Measurements from ENCODE around the gene FMN1. TPM values are rescaled to one million over a fixed set of nuclear protein-coding genes. Genes with fewer than 3 reads are reported as not detected.

The FMN1 gene
- polyA plus RNA-seq, 1 experiment = 3.7 TPM

DNA sequence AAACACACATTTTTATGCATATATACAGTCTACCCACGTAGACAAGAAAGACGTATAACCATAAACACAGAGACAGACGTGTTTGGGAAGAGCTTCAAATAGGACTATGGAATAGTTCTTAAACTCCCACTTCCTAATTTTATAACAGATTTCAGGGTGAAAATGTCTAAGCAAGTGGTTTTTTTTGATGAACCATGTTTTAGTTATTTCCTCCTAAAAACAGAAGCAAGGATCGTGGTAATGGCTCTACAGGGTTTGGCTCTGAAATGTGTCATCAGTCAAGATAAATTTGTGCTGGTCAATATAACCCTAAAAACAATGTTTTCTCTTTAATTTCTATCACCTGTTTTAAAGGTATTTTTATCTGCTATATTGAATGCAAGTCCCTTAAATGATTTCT, 58.2 kb downstream of the FMN1 start:
- Histone ChIP-seq H3K27ac (ENCODE audit: low read depth, low read length) (no peak overlapping the region), H3K9me3 (ENCODE audit: control insufficient read depth, insufficient read depth, low read length) (no peaks in the 10 kb centered on the region), H3K27me3 (ENCODE audit: control insufficient read depth, insufficient read depth, low read length) (no peaks in the 10 kb centered on the region), H3K4me3 (ENCODE audit: low read depth, low read length) (no peak overlapping the region)
- TF ChIP-seq, protein P1, sequence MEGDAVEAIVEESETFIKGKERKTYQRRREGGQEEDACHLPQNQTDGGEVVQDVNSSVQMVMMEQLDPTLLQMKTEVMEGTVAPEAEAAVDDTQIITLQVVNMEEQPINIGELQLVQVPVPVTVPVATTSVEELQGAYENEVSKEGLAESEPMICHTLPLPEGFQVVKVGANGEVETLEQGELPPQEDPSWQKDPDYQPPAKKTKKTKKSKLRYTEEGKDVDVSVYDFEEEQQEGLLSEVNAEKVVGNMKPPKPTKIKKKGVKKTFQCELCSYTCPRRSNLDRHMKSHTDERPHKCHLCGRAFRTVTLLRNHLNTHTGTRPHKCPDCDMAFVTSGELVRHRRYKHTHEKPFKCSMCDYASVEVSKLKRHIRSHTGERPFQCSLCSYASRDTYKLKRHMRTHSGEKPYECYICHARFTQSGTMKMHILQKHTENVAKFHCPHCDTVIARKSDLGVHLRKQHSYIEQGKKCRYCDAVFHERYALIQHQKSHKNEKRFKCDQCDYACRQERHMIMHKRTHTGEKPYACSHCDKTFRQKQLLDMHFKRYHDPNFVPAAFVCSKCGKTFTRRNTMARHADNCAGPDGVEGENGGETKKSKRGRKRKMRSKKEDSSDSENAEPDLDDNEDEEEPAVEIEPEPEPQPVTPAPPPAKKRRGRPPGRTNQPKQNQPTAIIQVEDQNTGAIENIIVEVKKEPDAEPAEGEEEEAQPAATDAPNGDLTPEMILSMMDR (IDR thresholded peaks at IDR 0.05; ENCODE audit: low read depth, low read length) = no peak
- DNase-seq (ENCODE audit: low read depth, low spot score) = no peak
- ChIA-PET POLR2A (no interaction called here), CTCF (interaction anchor here (1.0 to 8.4 kb wide), 2 partner anchors 49 to 115 kb away, joined by 3 to 290 read pairs; no protein-coding TSS in a partner anchor)

DNA sequence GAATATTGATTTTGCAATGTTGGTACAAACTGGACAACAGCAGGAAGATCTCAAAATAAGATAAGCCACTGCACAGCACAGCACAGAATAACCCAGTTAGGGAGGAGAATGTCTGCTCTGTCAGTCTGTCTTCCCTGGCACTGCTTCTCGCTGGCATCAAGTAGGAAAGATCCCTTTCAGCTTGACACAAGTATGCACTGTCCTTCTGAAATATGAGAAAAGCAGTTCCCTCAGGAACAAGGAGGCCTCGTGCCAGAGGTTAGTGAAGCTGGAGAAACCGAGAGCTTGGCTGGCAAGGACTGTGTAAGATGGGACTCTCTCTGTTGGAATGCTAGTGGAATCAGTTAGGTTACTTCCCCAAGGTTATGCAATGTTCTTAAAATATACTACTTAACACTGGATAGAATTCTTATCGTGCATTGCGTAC, 59.1 kb downstream of the FMN1 start:
- CTCF ChIA-PET = interaction anchor here (2.0 to 8.4 kb wide), 2 partner anchors 48 to 473 kb away, joined by 7 to 290 read pairs; no protein-coding TSS in a partner anchor
- Histone ChIP-seq H3K4me3 (ENCODE audit: low read depth, low read length) (no peak overlapping the region), H3K9me3 (ENCODE audit: control insufficient read depth, insufficient read depth, low read length) (no peaks in the 10 kb centered on the region), H3K27me3 (ENCODE audit: control insufficient read depth, insufficient read depth, low read length) (no peaks in the 10 kb centered on the region), H3K27ac (ENCODE audit: low read depth, low read length) (no peak overlapping the region)
- POLR2A ChIA-PET = no interaction called here
- TF ChIP-seq, protein P1 (IDR thresholded peaks at IDR 0.05; ENCODE audit: low read depth, low read length) = no peak
- no peak for DNase-seq (ENCODE audit: low read depth, low spot score)

DNA sequence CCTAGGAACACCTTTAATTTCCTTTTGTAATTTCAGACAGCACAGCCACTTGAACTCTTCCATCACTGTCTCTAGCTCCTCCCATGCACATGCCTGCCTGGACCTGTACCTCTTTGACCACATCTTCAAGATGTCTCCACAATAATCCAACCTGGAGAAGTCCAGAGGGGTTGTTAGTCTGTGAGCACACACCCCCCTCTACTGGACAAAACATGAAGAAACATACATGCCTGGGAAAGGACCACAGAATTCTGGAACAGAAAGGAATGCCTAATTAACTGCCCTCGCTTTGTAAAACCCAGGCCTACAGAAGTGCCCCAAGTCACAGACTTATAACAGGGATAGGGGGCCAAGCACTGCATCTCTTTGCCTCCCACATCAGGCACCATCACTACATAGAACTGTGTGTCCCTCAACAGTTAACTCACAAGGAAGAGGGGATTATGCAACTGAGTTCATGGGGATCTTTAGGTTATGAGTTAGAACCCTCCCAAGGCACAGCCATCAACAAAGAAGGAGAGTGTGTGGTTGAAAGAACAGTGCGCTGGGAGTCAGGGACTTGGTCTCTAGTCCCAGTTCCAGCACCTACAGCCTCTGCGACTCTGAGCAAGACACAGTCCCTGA, 61.7 kb downstream of the FMN1 start:
- POLR2A ChIA-PET = interaction anchor here (1.1 to 1.7 kb wide), 3 partner anchors 19 to 46 kb away, joined by 4 to 9 read pairs (median 4); no protein-coding TSS in a partner anchor
- peak; percentile 61 for DNase-seq (ENCODE audit: low read depth, low spot score)
- Histone ChIP-seq H3K27me3 (ENCODE audit: control insufficient read depth, insufficient read depth, low read length) (no peaks in the 10 kb centered on the region), H3K9me3 (ENCODE audit: control insufficient read depth, insufficient read depth, low read length) (peaks cover 3% of the 10 kb centered on the region; the same call in 1 of the 2 replicates), H3K27ac (ENCODE audit: low read depth, low read length) (no peak overlapping the region), H3K4me3 (ENCODE audit: low read depth, low read length) (no peak overlapping the region)
- TF ChIP-seq, protein P1 (IDR thresholded peaks at IDR 0.05; ENCODE audit: low read depth, low read length) = peak; percentile 89
- CTCF ChIA-PET = interaction anchor here (0.6 to 8.4 kb wide), 51 partner anchors 10 to 573 kb away, joined by 3 to 290 read pairs (median 4); partner anchors contain the start of gene FMN1

DNA sequence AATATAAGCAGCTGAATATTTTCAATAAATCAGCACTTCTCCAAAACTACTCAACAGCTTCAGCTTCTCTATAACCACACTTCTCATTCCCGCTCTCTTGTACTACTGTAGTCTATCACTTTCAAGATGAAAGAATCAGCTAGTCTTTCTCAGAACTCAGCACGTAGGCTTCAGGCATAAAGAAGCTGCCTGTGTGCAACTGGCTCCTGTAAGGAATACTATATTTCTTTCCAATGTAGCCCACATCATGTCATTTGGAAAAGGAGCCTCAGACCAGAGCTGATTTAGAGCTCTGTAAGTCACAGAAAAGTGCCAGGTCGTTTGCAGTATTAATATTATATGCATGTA, 62.3 kb downstream of the FMN1 start:
- Histone ChIP-seq H3K4me3 (ENCODE audit: low read depth, low read length) (no peak overlapping the region), H3K27me3 (ENCODE audit: control insufficient read depth, insufficient read depth, low read length) (no peaks in the 10 kb centered on the region), H3K27ac (ENCODE audit: low read depth, low read length) (no peak overlapping the region), H3K9me3 (ENCODE audit: control insufficient read depth, insufficient read depth, low read length) (peaks cover 3% of the 10 kb centered on the region; the same call in 1 of the 2 replicates)
- CTCF ChIA-PET = interaction anchor here (0.5 to 8.4 kb wide), 49 partner anchors 8 to 573 kb away, joined by 3 to 290 read pairs (median 4); partner anchors contain the start of gene FMN1
- POLR2A ChIA-PET = interaction anchor here (1.1 to 1.7 kb wide), 3 partner anchors 18 to 46 kb away, joined by 4 to 9 read pairs (median 4); no protein-coding TSS in a partner anchor
- TF ChIP-seq, protein P1 (IDR thresholded peaks at IDR 0.05; ENCODE audit: low read depth, low read length) = no peak
- DNase-seq (ENCODE audit: low read depth, low spot score) = no peak

All from AG04450 (cell line).